ENCODE measurements around the gene FAM110C.
"Not testable (repeated sequence)": the region's sequence is repeated elsewhere in the genome, so short reads cannot be mapped to it uniquely, and the experiment has no call there.

GRCh38 chr2:24591-24990 is 21.7 kb downstream of the FAM110C start:
- TF ChIP-seq POLR2AphosphoS5 (IDR thresholded peaks at IDR 0.05; ENCODE audit: borderline replicate concordance, low read depth, low read length); EZH2 (IDR thresholded peaks at IDR 0.05): not testable (repeated sequence)

Data from SK-N-MC (cell line).